ENCODE data around the gene TMEM141. TPM values are rescaled to one million over a fixed set of nuclear protein-coding genes. Genes with fewer than 3 reads are reported as not detected.

The TMEM141 gene
- total RNA-seq, 1 donor from 2014 or later = 64.4 TPM

DNA sequence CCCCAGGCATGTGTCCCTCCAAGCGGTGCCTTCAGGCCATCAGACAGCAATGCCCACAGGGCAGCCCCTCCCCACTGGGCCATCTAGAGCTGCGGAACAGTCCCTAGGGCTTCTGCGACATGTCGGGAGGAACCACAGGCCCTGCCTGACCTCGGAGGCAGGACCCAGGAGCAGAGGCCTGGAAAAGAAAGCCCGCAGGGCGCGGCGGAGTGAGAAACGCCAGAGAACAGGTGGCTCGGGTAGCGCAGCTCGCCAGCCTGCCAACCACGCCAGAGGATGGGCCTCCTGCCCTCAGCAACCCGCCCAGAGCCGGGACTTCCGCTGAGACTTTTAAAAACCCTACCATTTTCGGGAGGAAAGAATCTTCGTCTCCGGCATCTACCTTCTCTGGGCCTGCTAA lies 33.8 kb upstream of the TMEM141 start:
- no peak for ATAC-seq
- H3K9me3 ChIP-seq = no peaks in the 10 kb centered on the region
- H3K36me3 ChIP-seq = no peaks in the 10 kb centered on the region
- DNase-seq = no peak
- intact Hi-C loops (cut with DNase I) = no loop called here
- H3K4me1 ChIP-seq = no peaks in the 10 kb centered on the region
- TF ChIP-seq, protein P1, sequence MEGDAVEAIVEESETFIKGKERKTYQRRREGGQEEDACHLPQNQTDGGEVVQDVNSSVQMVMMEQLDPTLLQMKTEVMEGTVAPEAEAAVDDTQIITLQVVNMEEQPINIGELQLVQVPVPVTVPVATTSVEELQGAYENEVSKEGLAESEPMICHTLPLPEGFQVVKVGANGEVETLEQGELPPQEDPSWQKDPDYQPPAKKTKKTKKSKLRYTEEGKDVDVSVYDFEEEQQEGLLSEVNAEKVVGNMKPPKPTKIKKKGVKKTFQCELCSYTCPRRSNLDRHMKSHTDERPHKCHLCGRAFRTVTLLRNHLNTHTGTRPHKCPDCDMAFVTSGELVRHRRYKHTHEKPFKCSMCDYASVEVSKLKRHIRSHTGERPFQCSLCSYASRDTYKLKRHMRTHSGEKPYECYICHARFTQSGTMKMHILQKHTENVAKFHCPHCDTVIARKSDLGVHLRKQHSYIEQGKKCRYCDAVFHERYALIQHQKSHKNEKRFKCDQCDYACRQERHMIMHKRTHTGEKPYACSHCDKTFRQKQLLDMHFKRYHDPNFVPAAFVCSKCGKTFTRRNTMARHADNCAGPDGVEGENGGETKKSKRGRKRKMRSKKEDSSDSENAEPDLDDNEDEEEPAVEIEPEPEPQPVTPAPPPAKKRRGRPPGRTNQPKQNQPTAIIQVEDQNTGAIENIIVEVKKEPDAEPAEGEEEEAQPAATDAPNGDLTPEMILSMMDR (IDR thresholded peaks at IDR 0.05) = no peak
- no peak overlapping the region for H3K27ac ChIP-seq
- no peaks in the 10 kb centered on the region for H3K27me3 ChIP-seq
- no peak overlapping the region for H3K4me3 ChIP-seq

DNA sequence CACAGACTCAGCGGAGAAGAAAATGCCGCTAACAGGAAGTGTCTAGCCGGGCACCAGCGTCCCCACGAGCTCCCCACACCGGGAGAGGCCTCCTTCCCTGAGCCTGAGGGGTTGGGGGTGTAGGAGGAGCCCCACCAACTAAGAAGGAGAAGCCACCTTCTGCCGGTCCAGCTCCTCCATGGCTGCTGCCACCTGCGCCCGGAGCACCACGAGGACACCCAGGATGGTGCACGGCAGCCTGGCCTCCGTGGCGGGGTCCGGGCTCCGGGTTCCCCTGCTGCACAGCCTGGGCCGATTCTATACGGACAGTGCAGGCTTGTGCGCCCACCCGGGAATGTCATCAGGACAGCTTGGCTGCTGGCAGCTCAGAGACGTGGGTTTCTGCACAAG lies 33.4 kb upstream of the TMEM141 start:
- TF ChIP-seq, protein P1 (IDR thresholded peaks at IDR 0.05) = no peak
- Histone ChIP-seq H3K36me3 (no peaks in the 10 kb centered on the region), H3K9me3 (no peaks in the 10 kb centered on the region), H3K4me3 (no peak overlapping the region), H3K27ac (no peak overlapping the region), H3K4me1 (no peaks in the 10 kb centered on the region), H3K27me3 (no peaks in the 10 kb centered on the region)
- DNase-seq = peak; percentile 62
- no peak for ATAC-seq
- intact Hi-C loops (cut with DNase I) = no loop called here

DNA sequence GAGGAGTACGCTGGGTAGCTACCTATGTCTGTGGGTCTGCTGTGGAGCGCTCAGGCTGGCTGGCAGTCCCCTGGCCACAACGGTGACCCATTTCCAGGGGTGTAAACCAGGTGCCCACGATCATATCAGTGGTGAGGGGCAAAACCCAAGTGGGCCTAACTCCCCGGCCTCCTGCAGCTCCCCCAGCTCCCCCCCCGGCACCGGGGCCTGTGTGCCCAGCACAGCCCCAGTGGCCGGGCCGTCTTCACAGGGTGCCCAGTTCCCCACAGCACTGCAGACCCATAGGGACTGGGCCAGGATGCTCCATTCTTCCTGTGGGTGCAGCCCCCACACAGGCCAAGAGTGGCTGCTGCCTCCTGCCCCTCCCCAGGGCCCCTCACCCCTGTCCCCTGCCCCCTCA lies 32.1 kb upstream of the TMEM141 start:
- no peaks in the 10 kb centered on the region for H3K27me3 ChIP-seq
- intact Hi-C loops (cut with DNase I) = no loop called here
- ATAC-seq = no peak

DNA sequence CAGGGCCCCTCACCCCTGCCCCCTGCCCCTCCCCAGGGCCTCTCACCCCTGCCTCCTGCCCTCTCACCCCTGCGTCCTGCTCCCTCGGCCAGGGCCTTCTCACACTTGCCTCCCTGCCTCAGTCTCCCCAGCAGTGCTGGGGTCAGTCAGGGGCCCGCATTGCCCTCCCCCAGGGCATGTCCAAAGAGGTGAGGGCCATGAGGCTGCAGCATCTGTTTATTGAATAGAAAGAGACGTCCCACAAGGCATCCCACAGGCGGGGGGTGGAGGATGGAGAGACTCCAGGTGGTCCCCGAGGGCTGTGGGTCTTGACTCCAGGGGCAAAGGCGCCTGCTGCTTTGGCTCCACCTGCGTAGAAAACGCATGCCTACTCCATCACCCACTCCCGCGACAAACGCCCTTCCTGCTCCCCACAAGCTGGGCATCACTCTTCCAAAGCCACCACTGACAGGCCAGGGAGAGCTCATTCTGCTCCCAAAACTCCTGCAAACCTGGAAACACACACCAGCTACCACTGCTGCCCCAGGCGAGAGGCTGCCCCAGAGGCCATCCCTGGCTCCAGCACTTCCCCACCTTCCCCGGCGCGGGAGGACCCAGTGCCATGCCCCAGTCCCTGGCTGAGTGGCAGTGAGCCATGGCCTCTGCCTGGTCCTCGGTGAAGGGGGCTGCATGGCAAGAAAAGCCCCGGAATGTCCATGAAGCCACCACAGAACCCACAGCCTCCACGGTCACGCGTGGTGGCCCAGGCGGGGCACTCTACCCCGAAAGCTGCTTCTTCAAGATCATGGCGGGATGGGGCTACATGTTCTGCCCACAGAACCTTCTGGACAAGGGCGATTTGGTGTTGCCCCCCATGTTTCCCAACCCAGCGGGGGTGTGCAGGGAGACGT lies 31.5 kb upstream of the TMEM141 start:
- H3K27ac ChIP-seq = no peak overlapping the region
- H3K36me3 ChIP-seq = no peaks in the 10 kb centered on the region
- intact Hi-C loops (cut with DNase I) = no loop called here
- H3K4me3 ChIP-seq = no peak overlapping the region
- TF ChIP-seq, protein P1 (IDR thresholded peaks at IDR 0.05) = no peak
- ATAC-seq (no peak), DNase-seq (peak; percentile 57)
- no peaks in the 10 kb centered on the region for H3K27me3 ChIP-seq
- no peaks in the 10 kb centered on the region for H3K4me1 ChIP-seq
- no peaks in the 10 kb centered on the region for H3K9me3 ChIP-seq

More for the DNA sequence above, 32.1 kb upstream of the TMEM141 start:
- Histone ChIP-seq H3K9me3 (no peaks in the 10 kb centered on the region), H3K4me1 (no peaks in the 10 kb centered on the region), H3K27ac (no peak overlapping the region), H3K4me3 (no peak overlapping the region), H3K36me3 (no peaks in the 10 kb centered on the region)
- TF ChIP-seq, protein P1 (IDR thresholded peaks at IDR 0.05) = no peak
- no peak for DNase-seq

DNA sequence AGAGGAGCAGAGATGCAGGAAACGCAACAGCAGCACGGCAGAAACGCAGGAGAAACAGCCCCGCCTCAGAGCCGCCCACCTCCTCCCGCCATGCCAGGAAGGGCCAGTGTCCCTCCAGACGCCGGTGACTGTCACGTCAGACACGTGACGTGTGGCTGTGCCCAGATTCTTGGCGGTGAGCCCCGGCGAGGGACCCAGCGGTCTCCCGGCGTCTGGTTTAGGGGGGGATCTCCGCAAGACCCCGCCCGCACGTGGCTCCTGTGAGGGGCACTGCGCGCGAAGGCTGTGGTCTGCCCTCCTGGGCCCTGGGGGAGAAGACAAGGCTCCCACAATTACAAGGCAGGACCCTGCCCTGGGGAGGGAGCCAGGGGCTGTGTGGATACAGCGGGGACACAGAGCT lies 30.7 kb upstream of the TMEM141 start:
- peak; percentile 68 for DNase-seq
- TF ChIP-seq, protein P1 (IDR thresholded peaks at IDR 0.05) = no peak
- Histone ChIP-seq H3K9me3 (no peaks in the 10 kb centered on the region), H3K4me3 (no peak overlapping the region), H3K27me3 (no peaks in the 10 kb centered on the region), H3K36me3 (no peaks in the 10 kb centered on the region), H3K4me1 (no peaks in the 10 kb centered on the region), H3K27ac (no peak overlapping the region)
- no peak for ATAC-seq
- intact Hi-C loops (cut with DNase I) = no loop called here

Data from upper lobe of right lung (tissue), 1 donor.